GM21423 (cell line): Measurements from ENCODE around the gene MRPS2.
"Not testable (repeated sequence)": the region's sequence is repeated elsewhere in the genome, so short reads cannot be mapped to it uniquely, and the experiment has no call there.

ENCODE experiments used
- ATAC-seq: cut with Tn5 transposase; IDR thresholded peaks from one replicate; pipeline ENCODE4 v1.9.1; 2021; ENCODE audit warnings: mild to moderate bottlenecking, moderate library complexity; ENCODE audit not compliant: unreplicated experiment

The MRPS2 gene

DNA sequence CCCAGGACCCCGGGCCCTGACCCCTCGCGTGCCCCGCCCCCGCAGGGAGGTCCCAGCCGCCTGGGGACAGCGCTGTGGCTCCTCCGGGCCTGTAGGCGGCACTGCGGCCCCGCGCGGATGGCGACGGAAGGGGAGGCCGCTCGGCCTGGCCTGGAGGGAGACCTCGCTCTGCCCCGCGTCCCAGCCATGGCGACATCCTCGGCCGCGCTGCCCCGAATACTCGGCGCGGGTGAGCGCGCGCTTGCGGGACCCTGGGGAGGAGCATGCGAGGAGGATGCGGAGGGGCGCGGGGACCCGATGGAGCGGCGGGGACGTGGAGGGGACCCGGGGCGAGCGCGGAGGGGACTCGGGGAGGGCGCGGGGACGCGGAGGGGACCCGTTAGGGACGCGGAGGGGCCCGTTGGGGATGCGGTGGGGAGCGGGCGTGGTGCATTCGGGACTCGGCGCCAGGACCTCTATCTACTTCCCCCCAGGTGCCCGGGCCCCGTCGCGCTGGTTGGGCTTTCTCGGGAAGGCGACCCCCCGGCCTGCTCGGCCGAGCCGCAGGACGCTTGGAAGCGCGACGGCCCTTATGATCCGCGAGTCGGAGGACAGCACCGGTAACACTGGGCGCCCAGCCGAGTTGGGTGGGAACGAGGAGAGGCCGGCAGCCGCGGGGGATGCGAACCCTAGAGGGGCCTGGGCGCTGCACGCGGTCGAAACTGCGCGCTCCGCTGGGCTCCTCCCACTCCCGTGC is at the start of gene MRPS2:
Gene MRPS2 (plus strand): TSS at position 158 of the 736 bp plus-strand sequence. CDS start 29 bp downstream, at position 187.
- peak; percentile 73 for ATAC-seq

DNA sequence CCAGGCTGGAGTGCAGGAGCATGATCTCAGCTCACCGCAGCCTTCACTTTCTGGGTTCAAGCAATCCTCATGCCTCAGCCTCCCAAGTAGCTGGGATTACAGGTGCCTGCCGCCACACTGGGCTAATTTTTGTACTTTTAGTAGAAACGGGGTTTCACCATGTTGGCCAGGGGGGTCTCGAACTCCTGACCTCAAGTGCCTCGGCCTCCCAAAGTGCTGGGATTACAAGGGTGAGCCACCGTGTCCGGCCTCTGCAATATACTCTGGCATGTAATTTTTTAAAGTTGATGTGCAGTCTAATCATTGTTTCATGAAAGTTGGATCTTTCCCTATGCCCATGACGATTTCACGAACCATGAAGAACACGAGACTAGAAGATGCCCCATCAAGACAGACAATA is 49.5 kb upstream of the MRPS2 start:
- no peak for ATAC-seq

DNA sequence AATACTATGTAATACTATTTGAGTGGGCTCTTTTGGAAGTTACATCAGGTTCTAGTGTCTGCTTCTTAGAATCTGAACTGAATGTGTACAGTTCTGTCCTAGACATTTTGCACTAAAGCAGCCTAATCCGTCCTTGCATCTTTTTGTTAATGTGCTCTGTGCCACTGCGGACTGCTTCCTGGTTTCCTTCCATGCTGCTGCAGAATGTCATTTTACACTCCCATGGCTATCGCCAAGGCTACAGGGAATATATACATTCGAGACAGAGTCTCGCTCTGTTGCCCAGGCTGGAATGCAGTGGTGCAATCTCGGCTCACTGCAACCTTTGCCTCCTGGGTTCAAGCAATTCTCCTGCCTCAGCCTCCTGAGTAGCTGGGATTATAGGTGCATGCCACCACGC is 48.6 kb upstream of the MRPS2 start:
- ATAC-seq = not testable (repeated sequence)

DNA sequence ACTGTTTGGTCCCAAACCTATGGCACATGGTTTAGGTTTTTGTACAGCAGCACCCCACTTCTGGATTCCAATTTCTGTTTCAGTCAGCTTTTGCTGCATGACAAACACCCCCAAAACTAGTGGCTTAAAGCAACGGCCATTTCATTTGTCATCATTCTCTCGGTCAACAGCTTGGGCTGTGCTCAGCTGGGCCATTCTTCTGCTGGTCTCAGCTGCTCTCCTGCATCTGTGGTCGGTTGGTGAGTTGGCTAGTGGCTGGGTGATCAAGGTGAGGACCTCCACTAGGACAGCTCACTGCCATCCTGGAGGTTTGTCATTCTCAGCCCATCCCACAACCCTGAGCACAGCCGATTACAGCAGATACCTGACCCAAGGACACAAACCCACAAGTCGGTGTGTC is 45.7 kb upstream of the MRPS2 start:
- no peak for ATAC-seq

DNA sequence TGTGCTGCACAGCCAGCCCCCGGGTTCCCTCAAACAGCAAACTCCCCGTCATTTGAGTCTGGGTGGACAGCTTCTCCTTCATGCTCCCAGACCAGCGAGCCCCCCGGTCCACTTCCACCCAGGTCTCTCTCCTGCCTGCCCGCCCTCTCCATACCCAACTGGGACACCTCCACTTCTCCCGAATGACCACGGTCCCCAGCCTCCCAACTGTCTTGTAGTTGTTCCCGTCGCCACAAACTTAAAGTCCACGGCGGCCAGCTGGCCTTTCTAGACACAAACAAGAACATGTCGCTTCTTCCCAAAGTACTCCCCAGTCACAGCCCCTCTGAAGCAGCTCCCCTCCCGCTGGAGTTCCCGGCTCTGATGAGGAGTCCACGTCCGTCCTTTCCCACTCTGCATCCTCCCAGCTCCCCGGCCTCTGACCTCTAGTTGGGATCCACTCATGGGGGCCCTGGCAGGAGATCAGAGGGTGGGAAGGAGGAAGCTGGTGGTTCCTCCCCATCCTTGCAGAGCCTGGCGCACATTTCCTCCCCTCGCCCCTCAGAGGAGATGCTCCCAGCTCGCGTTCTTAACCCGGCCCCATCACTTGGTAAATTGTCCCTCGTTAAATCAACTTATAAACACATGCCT is 45.0 kb upstream of the MRPS2 start:
- no peak for ATAC-seq

DNA sequence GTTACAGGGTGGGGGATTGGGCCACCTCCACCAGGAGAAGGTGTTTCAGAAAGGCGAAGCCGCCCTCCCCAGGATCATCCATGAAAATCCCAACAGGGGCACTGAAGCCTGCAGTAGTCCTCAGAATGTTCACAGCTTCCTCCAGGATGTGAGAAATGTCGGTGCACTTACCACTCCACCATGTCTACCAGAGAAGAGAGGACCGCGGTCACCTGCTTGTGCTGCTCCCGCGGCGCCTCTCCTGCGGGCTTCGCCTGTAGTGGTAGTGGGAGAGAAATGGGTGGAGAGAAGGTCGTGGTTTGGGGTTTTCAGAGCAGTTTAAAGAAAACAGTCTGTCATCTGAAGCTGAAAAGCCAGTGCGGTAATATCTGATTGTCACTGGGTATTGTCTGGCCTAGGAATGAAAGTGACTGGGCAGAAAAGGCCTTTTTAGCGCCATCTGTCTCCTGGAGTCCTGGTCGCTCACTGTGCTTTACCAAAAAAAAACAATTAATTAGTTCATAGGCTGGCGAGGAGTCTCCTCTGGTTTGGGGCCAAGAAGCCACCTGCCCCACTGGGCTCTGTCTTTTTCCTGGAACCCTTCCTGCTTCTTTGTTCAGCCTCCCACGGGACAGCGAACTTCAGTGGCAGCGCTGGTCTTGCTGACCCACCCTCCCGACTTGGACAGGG is 43.9 kb upstream of the MRPS2 start:
- ATAC-seq = no peak

DNA sequence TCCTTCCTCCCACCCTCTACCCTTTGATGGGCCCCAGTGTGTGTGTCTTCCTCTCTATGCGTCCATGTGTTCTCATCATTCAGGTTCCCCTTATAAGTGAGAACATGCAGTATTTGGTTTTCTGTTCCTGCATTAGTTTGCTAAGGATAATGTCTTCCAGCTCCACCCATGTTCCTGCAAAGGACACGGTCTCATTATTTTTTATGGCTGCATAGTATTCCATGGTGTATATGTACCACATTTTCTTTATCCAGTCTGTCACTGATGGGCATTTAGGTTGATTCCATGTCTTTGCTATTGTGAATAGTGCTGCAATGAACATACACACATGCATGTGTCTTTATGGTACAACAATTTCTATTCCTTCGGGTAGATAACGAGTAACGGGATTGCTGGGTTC is 42.0 kb upstream of the MRPS2 start:
- ATAC-seq = not testable (repeated sequence)

DNA sequence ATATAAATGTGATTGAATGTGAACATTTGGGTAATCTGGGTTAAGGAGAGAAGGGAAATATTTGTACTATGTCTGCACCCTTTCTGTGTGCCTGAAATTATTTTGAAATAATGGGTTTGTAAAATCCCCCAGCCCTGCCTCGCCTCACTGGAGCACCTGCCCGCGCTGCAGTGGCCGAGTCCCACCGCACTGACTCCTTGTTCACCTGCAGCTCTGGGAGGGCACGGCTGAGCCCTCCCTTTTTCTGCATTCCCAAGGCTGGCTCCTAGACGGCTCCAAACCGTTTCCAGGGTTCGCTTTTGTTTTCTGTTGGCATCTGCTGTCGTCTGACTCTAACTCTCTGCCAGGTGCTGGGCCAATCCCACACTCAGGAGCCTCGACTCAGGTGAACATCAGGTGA is 38.5 kb upstream of the MRPS2 start:
- no peak for ATAC-seq

DNA sequence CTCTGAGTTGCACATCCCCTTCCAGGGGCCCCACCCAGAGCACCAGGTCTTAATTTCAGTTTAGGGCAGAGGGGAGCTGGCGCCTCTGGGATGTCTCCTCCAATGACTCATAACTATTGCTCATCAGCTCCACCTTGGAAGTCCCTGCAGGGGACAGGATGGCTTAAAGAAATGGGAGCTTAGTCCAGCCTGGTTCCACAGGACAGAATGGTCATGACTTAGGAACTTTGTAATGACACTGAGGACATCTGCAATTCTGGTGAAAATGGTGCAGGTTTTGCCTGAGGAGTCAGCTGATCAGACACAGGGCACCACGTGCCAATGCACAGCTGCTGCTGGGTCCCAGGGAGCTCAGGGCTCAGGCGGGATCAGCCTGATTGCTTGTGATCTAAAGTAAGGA is 37.3 kb upstream of the MRPS2 start:
- ATAC-seq = no peak

DNA sequence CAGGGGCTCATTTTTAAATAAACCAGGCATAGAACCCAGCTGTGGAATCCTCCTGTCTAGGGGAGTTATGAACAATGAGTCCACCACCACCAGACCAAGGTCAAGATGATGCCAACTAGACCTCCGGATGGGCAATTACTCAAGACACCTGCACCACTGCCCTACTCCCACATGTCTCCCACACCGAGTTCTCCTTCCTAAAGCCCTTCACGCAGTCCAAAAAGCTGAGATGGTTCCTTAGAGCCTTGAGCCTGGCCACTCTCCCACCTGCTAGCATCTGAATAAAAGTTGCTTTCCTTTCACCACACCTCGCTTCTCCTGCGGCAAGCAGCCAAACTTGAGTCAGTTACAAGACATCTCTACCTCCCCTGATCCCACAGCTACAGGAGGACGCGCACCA is 36.3 kb upstream of the MRPS2 start:
- no peak for ATAC-seq

DNA sequence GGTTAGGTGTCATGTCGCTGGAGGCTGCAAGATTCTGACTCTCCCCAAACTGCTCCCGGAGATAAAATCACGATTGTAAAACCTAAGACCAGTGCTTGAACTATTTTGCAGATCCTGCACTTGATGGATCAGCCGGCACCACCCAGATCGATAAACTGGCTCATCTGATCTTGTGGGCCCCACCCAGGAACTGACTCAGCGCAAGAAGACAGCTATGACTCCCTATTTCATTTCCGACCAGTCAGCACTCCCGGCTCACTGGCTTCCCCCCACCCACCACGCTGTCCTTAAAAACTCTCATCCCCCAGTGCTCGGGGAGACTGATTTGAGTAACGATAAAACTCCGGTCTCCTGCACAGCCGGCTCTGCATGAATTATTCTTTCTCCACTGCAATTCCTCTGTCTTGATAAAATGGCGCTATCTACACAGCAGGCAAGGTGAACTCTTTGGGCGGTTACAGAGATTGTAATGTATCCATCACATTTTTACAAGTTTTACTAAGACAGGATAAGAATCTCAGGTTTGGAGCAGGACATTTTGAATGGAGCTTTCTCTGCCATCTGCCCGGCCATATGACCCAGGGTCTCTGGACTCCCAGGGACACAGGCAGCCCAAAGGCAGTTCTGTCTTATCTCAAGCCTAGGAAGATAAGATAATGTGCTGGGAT is 31.5 kb upstream of the MRPS2 start:
- ATAC-seq = no peak

DNA sequence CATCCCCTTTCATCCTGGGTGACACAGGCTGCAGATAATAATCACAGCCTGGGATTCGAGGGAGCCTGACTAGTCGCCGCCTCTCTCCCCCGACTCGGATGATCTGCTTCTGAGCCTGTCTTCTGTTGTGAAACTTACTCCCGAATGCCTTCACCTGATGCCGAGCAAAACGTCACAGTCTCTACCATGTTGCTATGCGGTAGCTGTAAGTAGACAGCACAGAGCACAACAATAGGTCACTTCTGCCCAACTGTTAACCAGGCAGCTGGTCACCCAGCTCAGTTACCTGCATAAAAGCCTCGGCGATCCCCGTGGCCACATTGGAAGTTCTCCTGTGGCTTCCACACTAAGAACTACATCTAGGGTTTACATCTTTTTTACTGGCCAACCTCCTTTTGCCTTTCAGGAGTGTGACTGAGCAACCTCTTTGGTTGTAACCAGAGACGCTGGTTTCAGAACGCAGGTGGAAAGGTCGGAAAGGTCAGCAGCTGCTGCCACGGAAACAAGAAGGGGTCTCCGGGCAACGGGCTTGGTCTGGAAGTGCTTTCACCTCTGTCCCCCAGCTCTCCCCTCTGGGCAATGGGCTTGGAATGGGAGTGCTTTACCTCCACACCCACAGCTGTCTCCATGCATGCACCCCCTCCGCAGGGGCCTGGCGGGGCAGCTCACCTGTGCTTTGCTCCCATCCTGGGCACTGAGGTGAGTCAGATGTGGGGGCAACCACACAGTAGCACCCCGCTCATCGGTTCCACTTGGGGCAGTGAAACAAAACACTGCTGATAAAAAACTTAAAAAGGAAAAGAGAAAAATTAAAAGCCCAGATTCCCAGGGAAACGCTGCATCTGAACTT is 28.5 kb upstream of the MRPS2 start:
- no peak for ATAC-seq

DNA sequence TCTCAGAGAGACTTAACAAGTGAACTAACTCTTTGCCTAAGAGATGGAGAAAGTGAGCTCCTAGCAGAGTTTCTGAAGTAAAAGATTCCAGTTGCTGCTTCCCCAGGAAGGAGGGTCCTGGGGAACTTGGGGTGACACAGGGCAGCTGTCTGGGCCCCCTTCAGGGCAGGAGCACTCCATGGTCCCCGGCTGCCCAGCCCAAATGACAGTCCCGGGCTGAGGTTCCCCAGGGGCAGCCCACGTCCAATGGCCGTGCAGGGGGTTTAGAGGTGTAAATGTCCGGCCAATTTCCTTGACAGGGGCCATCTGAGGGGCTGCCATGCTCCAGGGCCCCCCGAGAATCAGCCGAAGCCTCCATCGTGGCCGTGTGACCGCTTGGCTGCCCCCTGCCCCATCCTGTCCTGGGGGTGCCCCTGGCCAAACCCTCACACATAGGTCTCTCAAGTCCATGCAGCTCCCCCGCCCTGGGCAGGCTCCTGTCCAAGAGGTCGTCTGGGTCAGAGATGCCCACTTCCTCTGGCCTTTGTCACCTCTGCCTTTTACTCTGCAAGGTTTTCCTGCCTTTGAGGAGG is 26.4 kb upstream of the MRPS2 start:
- ATAC-seq = no peak

DNA sequence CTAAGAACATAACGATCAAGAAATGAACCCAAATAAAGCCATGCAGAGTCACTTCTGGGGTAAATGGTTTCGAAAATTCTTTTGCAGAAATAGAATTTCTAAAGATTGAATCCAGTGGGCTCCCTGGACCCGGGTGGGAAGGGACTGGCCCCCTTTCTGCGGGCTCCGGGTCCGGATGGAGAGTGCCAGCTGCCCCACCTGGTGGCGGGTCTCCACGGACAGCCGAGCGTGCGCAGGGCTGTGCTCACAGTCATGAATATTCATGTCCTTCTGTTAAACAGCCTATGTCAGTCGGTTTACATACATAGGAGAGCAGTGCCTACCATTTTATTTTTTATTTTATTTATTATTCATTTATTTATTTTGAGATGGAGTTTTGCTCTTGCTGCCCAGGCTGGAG is 25.6 kb upstream of the MRPS2 start:
- no peak for ATAC-seq

DNA sequence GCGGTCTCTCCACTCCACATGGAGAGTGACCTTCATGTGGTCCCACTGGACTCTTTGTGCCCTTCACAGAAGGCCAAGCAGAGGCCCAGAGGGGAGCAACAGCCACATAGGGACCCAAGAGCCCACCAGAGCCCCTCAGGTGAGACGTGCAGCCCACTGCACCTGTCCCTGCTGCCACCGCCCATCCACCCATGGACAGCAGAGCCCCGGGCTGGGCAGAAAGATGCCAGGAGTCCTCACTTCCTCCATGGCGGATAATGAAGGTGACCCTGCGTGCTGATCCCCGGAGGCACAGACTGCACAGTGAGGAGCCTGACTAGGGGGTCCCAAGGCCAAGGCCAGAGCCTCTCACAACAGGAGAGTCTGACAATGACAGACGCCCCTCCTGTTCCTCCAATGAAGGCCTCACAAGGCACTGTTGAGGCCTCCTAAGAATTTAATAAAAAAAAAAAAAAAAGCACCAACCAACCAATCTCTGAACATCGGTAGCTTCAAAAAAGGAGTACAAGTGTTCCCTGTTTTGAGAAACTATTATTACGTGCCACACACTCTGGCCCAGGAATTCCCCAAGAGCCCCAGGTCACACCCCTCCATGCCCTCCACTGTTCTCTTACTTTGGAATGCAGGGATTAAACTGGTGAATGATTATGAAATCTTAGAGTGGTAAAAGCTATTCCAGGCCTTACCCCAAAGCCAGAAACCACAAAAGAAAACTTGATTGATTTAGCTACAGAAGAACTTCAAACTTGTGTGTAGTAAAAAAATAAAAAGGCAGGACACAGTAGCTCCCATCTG is 23.7 kb upstream of the MRPS2 start:
- ATAC-seq = no peak

DNA sequence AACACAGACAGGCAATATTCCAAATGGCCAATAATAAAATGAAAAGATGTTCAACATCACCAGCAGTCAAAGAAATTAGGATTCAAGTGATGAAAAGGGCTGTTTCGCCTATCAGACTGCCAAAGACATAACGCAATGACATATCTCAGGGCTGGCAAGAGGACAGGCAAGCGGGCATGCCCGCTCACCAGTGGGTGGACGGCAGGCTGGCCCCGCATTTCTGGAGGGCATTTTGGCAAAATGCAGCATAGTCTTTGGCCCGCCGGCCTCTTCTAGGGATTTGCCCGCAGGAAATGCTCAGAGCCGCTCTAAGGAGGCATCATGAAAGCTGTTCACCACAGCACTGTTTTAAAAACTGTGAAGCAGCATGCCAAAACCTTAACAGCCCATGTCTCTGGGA is 22.3 kb upstream of the MRPS2 start:
- no peak for ATAC-seq

DNA sequence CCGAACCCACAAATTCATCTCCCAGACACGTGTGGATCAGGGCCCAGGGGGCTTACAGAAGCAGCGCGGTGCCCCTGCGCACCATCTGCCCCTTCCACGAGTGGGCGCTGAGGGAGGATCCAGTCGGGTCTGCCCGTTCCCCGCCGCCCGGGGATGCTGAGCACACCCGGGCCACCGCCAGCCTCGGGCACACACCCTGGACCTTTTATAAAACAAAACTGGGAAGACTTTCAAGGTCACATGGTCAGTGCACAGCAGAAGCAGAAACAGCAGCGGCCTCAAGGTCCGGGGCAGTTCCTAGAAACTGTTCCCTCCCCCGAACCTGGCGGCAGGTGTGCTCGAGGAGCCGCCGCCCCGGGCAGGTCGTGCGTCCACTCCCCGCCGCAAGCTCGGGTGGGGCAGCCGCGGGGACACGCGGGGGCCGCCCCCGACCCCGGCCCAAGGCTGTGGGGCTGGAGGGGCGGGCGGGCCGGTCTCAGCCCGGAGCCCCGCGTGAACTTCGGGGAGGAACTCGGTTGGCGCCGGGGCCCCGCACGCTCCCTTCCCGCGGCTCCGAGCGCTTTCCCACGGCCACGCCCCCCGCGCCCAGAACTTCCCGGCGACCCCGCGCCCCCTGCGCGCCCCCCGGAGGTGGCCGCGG is 21.5 kb upstream of the MRPS2 start:
- no peak for ATAC-seq

DNA sequence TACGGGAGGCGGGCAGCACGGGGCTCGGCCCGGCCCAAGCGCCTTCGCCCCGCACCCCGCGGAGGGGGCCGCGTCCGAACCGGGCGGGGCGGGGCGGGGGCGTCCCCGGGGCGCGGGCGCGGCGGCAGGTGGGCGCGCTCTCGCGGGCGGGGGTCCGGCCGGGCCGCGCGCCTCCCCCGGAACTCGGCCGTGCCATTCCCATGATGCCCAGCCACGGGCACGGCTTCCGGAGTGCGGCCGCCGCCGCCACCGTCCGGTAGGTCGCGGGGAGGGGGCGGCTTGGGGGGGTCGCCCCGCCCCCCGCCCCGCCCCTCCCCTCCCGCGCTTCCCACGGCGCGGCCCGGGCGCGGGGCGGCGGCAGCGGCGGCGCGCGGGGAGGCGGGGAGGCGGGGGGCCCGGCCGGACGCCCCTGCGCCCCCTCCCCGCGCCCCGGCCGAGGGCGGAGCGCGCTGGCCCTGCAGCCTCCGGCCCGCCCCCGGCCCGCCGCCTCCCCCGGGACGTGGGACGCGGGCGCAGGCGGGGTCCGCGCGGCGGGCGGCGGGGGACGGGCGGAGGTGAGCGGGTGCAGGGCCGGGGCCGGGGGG is 20.9 kb upstream of the MRPS2 start, which contains the start of gene PPP1R26:
Gene PPP1R26 (plus strand): TSS at position 314 of the 584 bp plus-strand sequence. CDS start 4,729 bp downstream, outside the sequence.
- ATAC-seq = no peak
